SU-DHL-6 (cell line): Measurements from ENCODE around the gene BRSK2.

Experiments used
- EZH2phosphoT487 ChIP-seq: fragments of 200-600 bp; sonication (generic), shearing (Covaris generic); conservative IDR thresholded peaks from 2 replicates; pipeline ENCODE4 v1.6.1; 2018; ENCODE audit warnings: mild to moderate bottlenecking, antibody characterized with exemption, low read length, moderate library complexity, mixed read lengths
- TF ChIP-seq, protein P1 (sequence below): fragments of 200-600 bp; sonication (generic); IDR thresholded peaks from one replicate; pipeline ENCODE4 v1.5.1; 2017; ENCODE audit warnings: antibody characterized with exemption, mild to moderate bottlenecking, low read length, moderate library complexity; ENCODE audit not compliant: insufficient read depth, poor library complexity, severe bottlenecking

GRCh38 chr11:1422981-1423380 lies 33.2 kb downstream of the BRSK2 start:
- TF ChIP-seq, protein P1, sequence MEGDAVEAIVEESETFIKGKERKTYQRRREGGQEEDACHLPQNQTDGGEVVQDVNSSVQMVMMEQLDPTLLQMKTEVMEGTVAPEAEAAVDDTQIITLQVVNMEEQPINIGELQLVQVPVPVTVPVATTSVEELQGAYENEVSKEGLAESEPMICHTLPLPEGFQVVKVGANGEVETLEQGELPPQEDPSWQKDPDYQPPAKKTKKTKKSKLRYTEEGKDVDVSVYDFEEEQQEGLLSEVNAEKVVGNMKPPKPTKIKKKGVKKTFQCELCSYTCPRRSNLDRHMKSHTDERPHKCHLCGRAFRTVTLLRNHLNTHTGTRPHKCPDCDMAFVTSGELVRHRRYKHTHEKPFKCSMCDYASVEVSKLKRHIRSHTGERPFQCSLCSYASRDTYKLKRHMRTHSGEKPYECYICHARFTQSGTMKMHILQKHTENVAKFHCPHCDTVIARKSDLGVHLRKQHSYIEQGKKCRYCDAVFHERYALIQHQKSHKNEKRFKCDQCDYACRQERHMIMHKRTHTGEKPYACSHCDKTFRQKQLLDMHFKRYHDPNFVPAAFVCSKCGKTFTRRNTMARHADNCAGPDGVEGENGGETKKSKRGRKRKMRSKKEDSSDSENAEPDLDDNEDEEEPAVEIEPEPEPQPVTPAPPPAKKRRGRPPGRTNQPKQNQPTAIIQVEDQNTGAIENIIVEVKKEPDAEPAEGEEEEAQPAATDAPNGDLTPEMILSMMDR: no peak
- no peak for TF ChIP-seq EZH2phosphoT487
